DOHH2 (cell line): ENCODE data around the gene SAXO2.
"Not testable (repeated sequence)": the region's sequence is repeated elsewhere in the genome, so short reads cannot be mapped to it uniquely, and the experiment has no call there.

Experiments
- EZH2phosphoT487 ChIP-seq: fragments of 200-600 bp; sonication (generic); IDR thresholded peaks from 2 replicates; pipeline ENCODE4 v1.6.1; 2017; ENCODE audit warnings: borderline replicate concordance, mild to moderate bottlenecking, antibody characterized with exemption, low read length, moderate library complexity, mixed read lengths
- TF ChIP-seq, protein P1 (sequence below): fragments of 200-600 bp; sonication (generic); IDR thresholded peaks from one replicate; pipeline ENCODE4 v1.5.1; 2014; ENCODE audit warnings: antibody characterized with exemption, mild to moderate bottlenecking, low read depth, low read length; ENCODE audit not compliant: poor library complexity, severe bottlenecking

DNA sequence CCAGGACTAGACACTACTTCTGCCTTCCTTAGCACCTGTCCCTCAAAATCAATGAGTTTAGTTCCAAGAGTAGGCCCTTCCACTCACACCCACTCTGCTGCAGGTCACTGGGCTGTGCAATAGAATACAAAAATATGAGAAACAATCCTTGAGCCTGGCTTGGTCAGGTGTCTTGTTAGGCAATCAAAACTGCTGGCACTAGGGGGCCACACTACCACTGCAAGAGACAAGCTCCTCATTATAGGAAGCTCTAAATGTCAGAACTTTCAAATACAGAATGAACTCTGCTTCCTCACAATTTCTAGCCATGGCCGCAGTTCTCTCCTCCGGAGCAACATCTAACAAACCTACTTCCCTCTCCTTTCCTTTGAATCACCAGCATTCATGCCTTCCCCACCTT lies 41.1 kb upstream of the SAXO2 start:
- TF ChIP-seq, protein P1, sequence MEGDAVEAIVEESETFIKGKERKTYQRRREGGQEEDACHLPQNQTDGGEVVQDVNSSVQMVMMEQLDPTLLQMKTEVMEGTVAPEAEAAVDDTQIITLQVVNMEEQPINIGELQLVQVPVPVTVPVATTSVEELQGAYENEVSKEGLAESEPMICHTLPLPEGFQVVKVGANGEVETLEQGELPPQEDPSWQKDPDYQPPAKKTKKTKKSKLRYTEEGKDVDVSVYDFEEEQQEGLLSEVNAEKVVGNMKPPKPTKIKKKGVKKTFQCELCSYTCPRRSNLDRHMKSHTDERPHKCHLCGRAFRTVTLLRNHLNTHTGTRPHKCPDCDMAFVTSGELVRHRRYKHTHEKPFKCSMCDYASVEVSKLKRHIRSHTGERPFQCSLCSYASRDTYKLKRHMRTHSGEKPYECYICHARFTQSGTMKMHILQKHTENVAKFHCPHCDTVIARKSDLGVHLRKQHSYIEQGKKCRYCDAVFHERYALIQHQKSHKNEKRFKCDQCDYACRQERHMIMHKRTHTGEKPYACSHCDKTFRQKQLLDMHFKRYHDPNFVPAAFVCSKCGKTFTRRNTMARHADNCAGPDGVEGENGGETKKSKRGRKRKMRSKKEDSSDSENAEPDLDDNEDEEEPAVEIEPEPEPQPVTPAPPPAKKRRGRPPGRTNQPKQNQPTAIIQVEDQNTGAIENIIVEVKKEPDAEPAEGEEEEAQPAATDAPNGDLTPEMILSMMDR: not testable (repeated sequence)
- not testable (repeated sequence) for TF ChIP-seq EZH2phosphoT487
